ENCODE results near the gene TBC1D5.

The TBC1D5 gene

GRCh38 chr3:17755836-17756235 lies 13.4 kb upstream of the TBC1D5 start:
- TF ChIP-seq CTCF (IDR thresholded peaks at IDR 0.05; ENCODE audit: extremely low read depth, insufficient read depth, missing control alignments), result no peak
- no peak for DNase-seq (ENCODE audit: low spot score)
- in situ Hi-C loops (cut with MboI; ENCODE audit: low pct_unique_long_range_greater_than_20kb, low sequenced_read_pairs, unreplicated experiment), result no loop called here

GRCh38 chr3:17753632-17753992 lies 11.2 kb upstream of the TBC1D5 start:
- DNase-seq (ENCODE audit: low spot score), result no peak
- no peak for TF ChIP-seq CTCF (IDR thresholded peaks at IDR 0.05; ENCODE audit: extremely low read depth, insufficient read depth, missing control alignments)
- in situ Hi-C loops (cut with MboI; ENCODE audit: low pct_unique_long_range_greater_than_20kb, low sequenced_read_pairs, unreplicated experiment), result no loop called here

GRCh38 chr3:17752876-17753631 lies 10.6 kb upstream of the TBC1D5 start:
- in situ Hi-C loops (cut with MboI; ENCODE audit: low pct_unique_long_range_greater_than_20kb, low sequenced_read_pairs, unreplicated experiment), result no loop called here
- DNase-seq (ENCODE audit: low spot score), result no peak
- TF ChIP-seq CTCF (IDR thresholded peaks at IDR 0.05; ENCODE audit: extremely low read depth, insufficient read depth, missing control alignments), result no peak

GRCh38 chr3:17752436-17752835 lies 10.0 kb upstream of the TBC1D5 start:
- no peak for DNase-seq (ENCODE audit: low spot score)

GRCh38 chr3:17749705-17750293 lies 7.4 kb upstream of the TBC1D5 start:
- no peak for DNase-seq (ENCODE audit: low spot score)
- in situ Hi-C loops (cut with MboI; ENCODE audit: low pct_unique_long_range_greater_than_20kb, low sequenced_read_pairs, unreplicated experiment), result no loop called here
- TF ChIP-seq CTCF (IDR thresholded peaks at IDR 0.05; ENCODE audit: extremely low read depth, insufficient read depth, missing control alignments), result no peak

More at GRCh38 chr3:17752436-17752835, 10.0 kb upstream of the TBC1D5 start:
- no peak for TF ChIP-seq CTCF (IDR thresholded peaks at IDR 0.05; ENCODE audit: extremely low read depth, insufficient read depth, missing control alignments)
- in situ Hi-C loops (cut with MboI; ENCODE audit: low pct_unique_long_range_greater_than_20kb, low sequenced_read_pairs, unreplicated experiment), result no loop called here

- no peak for TF ChIP-seq CTCF (IDR thresholded peaks at IDR 0.05; ENCODE audit: extremely low read depth, insufficient read depth, missing control alignments)
- in situ Hi-C loops (cut with MboI; ENCODE audit: low pct_unique_long_range_greater_than_20kb, low sequenced_read_pairs, unreplicated experiment), result no loop called here
- DNase-seq (ENCODE audit: low spot score), result no peak
Measured at GRCh38 chr3:17749281-17749680, 6.8 kb upstream of the TBC1D5 start.

Measured in GM13977 (cell line).